Measurements from ENCODE around the gene SPINK2. TPM values are rescaled to one million over a fixed set of nuclear protein-coding genes. Genes with fewer than 3 reads are reported as not detected.

SPINK2 gene
- total RNA-seq, 3 donors from 2014 or later (not counting 1 experiment from before 2014, with no cell fraction given) = 0.42 to 3.8 (median 2.0) TPM

GRCh38 chr4:56840559-56840958 lies 19.1 kb upstream of the SPINK2 start:
- no peak for DNase-seq
- H3K4me3 ChIP-seq (ENCODE audit: low read length) = no peak overlapping the region
- Mint-ChIP-seq H3K27ac (no peak overlapping the region), H3K36me3 (no peaks in the 10 kb centered on the region), H3K9me3 (no peaks in the 10 kb centered on the region), H3K27me3 (ENCODE audit: low read depth in 2 of 2) (no peaks in the 10 kb centered on the region), H3K4me1 (peaks cover 6% of the 10 kb centered on the region in 2 donors), H3K4me3 (no peak overlapping the region)
- no peaks in the 10 kb centered on the region for H3K27me3 ChIP-seq (ENCODE audit: control insufficient read depth, insufficient read depth, low read length)
- no peaks in the 10 kb centered on the region for H3K36me3 ChIP-seq (ENCODE audit: control insufficient read depth, insufficient read depth, low read length)
- H3K4me1 ChIP-seq (ENCODE audit: control insufficient read depth, insufficient read depth, low read length) = no peaks in the 10 kb centered on the region
- H3K9me3 ChIP-seq (ENCODE audit: control insufficient read depth, insufficient read depth, low read length) = no peaks in the 10 kb centered on the region
- intact Hi-C loops (cut with micrococcal nuclease) = no loop called here
- 92% methylated on average over 2 of the region's 2 CpGs for WGBS (ENCODE audit: insufficient coverage)
- TF ChIP-seq CTCF (IDR thresholded peaks at IDR 0.05) = no peak
- H3K27ac ChIP-seq (ENCODE audit: low read length) = no peak overlapping the region
- no peak for ATAC-seq

GRCh38 chr4:56828784-56829535 lies 7.5 kb upstream of the SPINK2 start:
- no peak for TF ChIP-seq CTCF (IDR thresholded peaks at IDR 0.05)
- H3K9me3 ChIP-seq (ENCODE audit: control insufficient read depth, insufficient read depth, low read length) = no peaks in the 10 kb centered on the region
- H3K4me1 ChIP-seq (ENCODE audit: control insufficient read depth, insufficient read depth, low read length) = no peaks in the 10 kb centered on the region
- H3K4me3 ChIP-seq (ENCODE audit: low read length) = no peak overlapping the region
- no peaks in the 10 kb centered on the region for H3K27me3 ChIP-seq (ENCODE audit: control insufficient read depth, insufficient read depth, low read length)
- Mint-ChIP-seq H3K36me3 (no peaks in the 10 kb centered on the region), H3K4me3 (no peak overlapping the region), H3K27ac (no peak overlapping the region), H3K4me1 (no peaks in the 10 kb centered on the region), H3K27me3 (ENCODE audit: low read depth in 2 of 2) (peaks cover 0 to 2% of the 10 kb centered on the region in 2 donors), H3K9me3 (no peaks in the 10 kb centered on the region)
- no peak for ATAC-seq
- intact Hi-C loops (cut with micrococcal nuclease) = no loop called here
- no peak for DNase-seq
- WGBS (ENCODE audit: insufficient coverage) = 60% methylated on average over 1 of the region's 1 CpG
- no peaks in the 10 kb centered on the region for H3K36me3 ChIP-seq (ENCODE audit: control insufficient read depth, insufficient read depth, low read length)
- no peak overlapping the region for H3K27ac ChIP-seq (ENCODE audit: low read length)

- Histone ChIP-seq H3K27me3 (ENCODE audit: control insufficient read depth, insufficient read depth, low read length) (peaks cover 2% of the 10 kb centered on the region), H3K27ac (ENCODE audit: low read length) (no peak overlapping the region), H3K4me1 (ENCODE audit: control insufficient read depth, insufficient read depth, low read length) (peaks cover 14% of the 10 kb centered on the region), H3K4me3 (ENCODE audit: low read length) (no peak overlapping the region), H3K9me3 (ENCODE audit: control insufficient read depth, insufficient read depth, low read length) (no peaks in the 10 kb centered on the region), H3K36me3 (ENCODE audit: control insufficient read depth, insufficient read depth, low read length) (no peaks in the 10 kb centered on the region)
- Mint-ChIP-seq H3K27me3 (ENCODE audit: low read depth in 2 of 2) (peaks cover 11% of the 10 kb centered on the region in 2 donors), H3K27ac (no peak overlapping the region), H3K36me3 (no peaks in the 10 kb centered on the region), H3K9me3 (no peaks in the 10 kb centered on the region), H3K4me1 (peaks cover 8 to 9% of the 10 kb centered on the region in 2 donors), H3K4me3 (no peak overlapping the region)
- no peak for TF ChIP-seq CTCF (IDR thresholded peaks at IDR 0.05)
- 97% methylated on average over 2 of the region's 2 CpGs for WGBS (ENCODE audit: insufficient coverage)
- no peak for DNase-seq
- ATAC-seq = no peak
- intact Hi-C loops (cut with micrococcal nuclease) = no loop called here
Observed at GRCh38 chr4:56823933-56824600, 2.6 kb upstream of the SPINK2 start.

Measured in natural killer cell (primary cell).